ENCODE measurements around the gene GDPD3. TPM values are rescaled to one million over a fixed set of nuclear protein-coding genes. Genes with fewer than 3 reads are reported as not detected.
A peak's percentile ranks its signal among the peaks of the same experiment; 100 is the strongest.

The GDPD3 gene
- total RNA-seq, 3 donors from 2014 or later (not counting 1 experiment from before 2014, with no cell fraction given) = 5.3 to 14.7 (median 9.1) TPM

GRCh38 chr16:30076276-30076791 lies 37.0 kb downstream of the GDPD3 start:
- no peaks in the 10 kb centered on the region for H3K36me3 Mint-ChIP-seq
- ATAC-seq (peak; percentile 43 to 57 (median 49)), DNase-seq (peak in 1 of 2 donors; percentile 52)
- H3K9me3 ChIP-seq (ENCODE audit: control insufficient read depth, insufficient read depth, low read length) = no peaks in the 10 kb centered on the region
- 1% methylated on average over 33 of the region's 33 CpGs for WGBS (ENCODE audit: insufficient coverage)
- H3K4me1 Mint-ChIP-seq = peaks cover 22 to 47% of the 10 kb centered on the region in 2 donors
- H3K4me3 ChIP-seq (ENCODE audit: low read length) = peak overlapping the region; percentile 89
- H3K27me3 ChIP-seq (ENCODE audit: control insufficient read depth, insufficient read depth, low read length) = no peaks in the 10 kb centered on the region
- no peak for TF ChIP-seq CTCF (IDR thresholded peaks at IDR 0.05)
- intact Hi-C loops (cut with micrococcal nuclease) = no loop called here
- H3K4me3 Mint-ChIP-seq = peak overlapping the region; percentile 98
- H3K27ac Mint-ChIP-seq = peak overlapping the region; percentile 94 to 95
- H3K9me3 Mint-ChIP-seq = no peaks in the 10 kb centered on the region
- peaks cover 39% of the 10 kb centered on the region for H3K36me3 ChIP-seq (ENCODE audit: control insufficient read depth, insufficient read depth, low read length)
- H3K4me1 ChIP-seq (ENCODE audit: control insufficient read depth, insufficient read depth, low read length) = peaks cover 37% of the 10 kb centered on the region
- H3K27me3 Mint-ChIP-seq (ENCODE audit: low read depth in 2 of 2) = no peaks in the 10 kb centered on the region
- peak overlapping the region; percentile 83 for H3K27ac ChIP-seq (ENCODE audit: low read length)

GRCh38 chr16:30075503-30076275 lies 37.6 kb downstream of the GDPD3 start, which contains the start of gene PPP4C:
Gene PPP4C, plus strand, starts transcription at chr16:30075994. Its CDS starts 384 bp downstream, at chr16:30076378.
- Histone ChIP-seq H3K9me3 (ENCODE audit: control insufficient read depth, insufficient read depth, low read length) (no peaks in the 10 kb centered on the region), H3K4me1 (ENCODE audit: control insufficient read depth, insufficient read depth, low read length) (peaks cover 37% of the 10 kb centered on the region), H3K27me3 (ENCODE audit: control insufficient read depth, insufficient read depth, low read length) (no peaks in the 10 kb centered on the region), H3K36me3 (ENCODE audit: control insufficient read depth, insufficient read depth, low read length) (peaks cover 37% of the 10 kb centered on the region), H3K4me3 (ENCODE audit: low read length) (peak within 1 kb of the TSS; percentile 89), H3K27ac (ENCODE audit: low read length) (peak within 1 kb of the TSS; percentile 83)
- Mint-ChIP-seq H3K36me3 (no peaks in the 10 kb centered on the region), H3K27ac (peak within 1 kb of the TSS; percentile 94 to 95), H3K9me3 (no peaks in the 10 kb centered on the region), H3K27me3 (ENCODE audit: low read depth in 2 of 2) (no peaks in the 10 kb centered on the region), H3K4me3 (peak within 1 kb of the TSS; percentile 98), H3K4me1 (peaks cover 22 to 47% of the 10 kb centered on the region in 2 donors)
- no peak for TF ChIP-seq CTCF (IDR thresholded peaks at IDR 0.05)
- intact Hi-C loops (cut with micrococcal nuclease) = loop anchor here (1.0 kb wide), 1 partner anchor 10 kb away; the partner anchor contains the start of gene ALDOA
- under 1% methylated on average over 66 of the region's 67 CpGs for WGBS (ENCODE audit: insufficient coverage)
- peak; percentile 87 to 92 (median 89) for ATAC-seq
- peak; percentile 91 to 94 for DNase-seq

- DNase-seq (no peak), ATAC-seq (no peak)
- no peaks in the 10 kb centered on the region for H3K36me3 Mint-ChIP-seq
- Histone ChIP-seq H3K4me1 (ENCODE audit: control insufficient read depth, insufficient read depth, low read length) (peaks cover 36% of the 10 kb centered on the region), H3K27ac (ENCODE audit: low read length) (no peak overlapping the region), H3K27me3 (ENCODE audit: control insufficient read depth, insufficient read depth, low read length) (no peaks in the 10 kb centered on the region), H3K36me3 (ENCODE audit: control insufficient read depth, insufficient read depth, low read length) (peaks cover 50% of the 10 kb centered on the region), H3K9me3 (ENCODE audit: control insufficient read depth, insufficient read depth, low read length) (no peaks in the 10 kb centered on the region), H3K4me3 (ENCODE audit: low read length) (no peak overlapping the region)
- TF ChIP-seq CTCF (IDR thresholded peaks at IDR 0.05) = no peak
- peaks cover 25 to 50% of the 10 kb centered on the region in 2 donors for H3K4me1 Mint-ChIP-seq
- intact Hi-C loops (cut with micrococcal nuclease) = no loop called here
- H3K4me3 Mint-ChIP-seq = no peak overlapping the region
- H3K9me3 Mint-ChIP-seq = no peaks in the 10 kb centered on the region
- H3K27ac Mint-ChIP-seq = peak overlapping the region in 1 of 2 donors; percentile 59
- no peaks in the 10 kb centered on the region for H3K27me3 Mint-ChIP-seq (ENCODE audit: low read depth in 2 of 2)
Measured at GRCh38 chr16:30070490-30070889, 42.8 kb downstream of the GDPD3 start.

Data from natural killer cell (primary cell).